ENCODE results near the gene EEA1. TPM values are rescaled to one million over a fixed set of nuclear protein-coding genes. Genes with fewer than 3 reads are reported as not detected.

The EEA1 gene
- total RNA-seq, 6 experiments from 2014 or later = 8.9 to 20.3 (median 16.3) TPM

DNA sequence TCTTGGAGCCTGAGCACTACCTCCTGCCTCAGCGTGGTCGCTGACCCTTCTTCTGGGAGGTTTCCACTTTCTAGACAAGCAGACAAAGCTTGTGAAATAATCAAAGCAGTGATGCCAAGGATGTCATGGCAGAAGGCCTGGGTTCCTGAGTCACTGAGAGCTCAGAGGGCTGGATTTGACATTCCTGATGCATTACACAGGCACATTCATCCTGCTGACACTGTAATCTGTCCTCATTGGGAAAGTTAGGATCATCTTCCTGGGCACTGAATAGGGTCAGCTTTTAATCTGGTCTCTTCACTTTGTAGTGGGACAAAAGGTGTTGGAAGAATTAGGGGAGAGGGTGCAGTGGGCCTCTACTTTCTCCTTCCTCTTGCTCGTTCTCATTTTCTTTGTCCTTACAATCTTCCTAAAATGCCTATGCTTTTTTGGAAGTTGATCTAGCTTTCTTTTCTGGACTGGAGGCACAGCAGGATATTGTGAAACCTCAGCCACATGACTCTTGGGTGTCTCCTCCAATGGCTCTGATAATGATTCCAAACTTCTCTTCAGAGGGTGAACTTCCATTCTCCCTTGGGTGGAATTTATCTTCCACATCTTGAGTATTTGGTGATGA, 29.6 kb downstream of the EEA1 start:
- Histone ChIP-seq H3K9me3 (no peaks in the 10 kb centered on the region), H3K4me1 (peaks cover 0 to 18% (median 6%) of the 10 kb centered on the region in 4 donors), H3K27ac (peak overlapping the region; percentile 8 to 65 (median 51)), H3K27me3 (no peaks in the 10 kb centered on the region), H3K4me3 (no peak overlapping the region), H3K36me3 (no peaks in the 10 kb centered on the region)
- DNase-seq (peak; percentile 57 to 64 (median 64)), ATAC-seq (peak; percentile 91 to 98 (median 98))
- WGBS (ENCODE audit: insufficient coverage, low coverage, low lambda C conversion rate, missing lambda C conversion rate) = 15% methylated on average over 1 of the region's 3 CpGs
- TF ChIP-seq, protein P1, sequence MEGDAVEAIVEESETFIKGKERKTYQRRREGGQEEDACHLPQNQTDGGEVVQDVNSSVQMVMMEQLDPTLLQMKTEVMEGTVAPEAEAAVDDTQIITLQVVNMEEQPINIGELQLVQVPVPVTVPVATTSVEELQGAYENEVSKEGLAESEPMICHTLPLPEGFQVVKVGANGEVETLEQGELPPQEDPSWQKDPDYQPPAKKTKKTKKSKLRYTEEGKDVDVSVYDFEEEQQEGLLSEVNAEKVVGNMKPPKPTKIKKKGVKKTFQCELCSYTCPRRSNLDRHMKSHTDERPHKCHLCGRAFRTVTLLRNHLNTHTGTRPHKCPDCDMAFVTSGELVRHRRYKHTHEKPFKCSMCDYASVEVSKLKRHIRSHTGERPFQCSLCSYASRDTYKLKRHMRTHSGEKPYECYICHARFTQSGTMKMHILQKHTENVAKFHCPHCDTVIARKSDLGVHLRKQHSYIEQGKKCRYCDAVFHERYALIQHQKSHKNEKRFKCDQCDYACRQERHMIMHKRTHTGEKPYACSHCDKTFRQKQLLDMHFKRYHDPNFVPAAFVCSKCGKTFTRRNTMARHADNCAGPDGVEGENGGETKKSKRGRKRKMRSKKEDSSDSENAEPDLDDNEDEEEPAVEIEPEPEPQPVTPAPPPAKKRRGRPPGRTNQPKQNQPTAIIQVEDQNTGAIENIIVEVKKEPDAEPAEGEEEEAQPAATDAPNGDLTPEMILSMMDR (IDR thresholded peaks at IDR 0.05) = no peak
- peak; percentile 40 for TF ChIP-seq POLR2A (IDR thresholded peaks at IDR 0.05)
- intact Hi-C loops (cut with DNase I) = no loop called here

DNA sequence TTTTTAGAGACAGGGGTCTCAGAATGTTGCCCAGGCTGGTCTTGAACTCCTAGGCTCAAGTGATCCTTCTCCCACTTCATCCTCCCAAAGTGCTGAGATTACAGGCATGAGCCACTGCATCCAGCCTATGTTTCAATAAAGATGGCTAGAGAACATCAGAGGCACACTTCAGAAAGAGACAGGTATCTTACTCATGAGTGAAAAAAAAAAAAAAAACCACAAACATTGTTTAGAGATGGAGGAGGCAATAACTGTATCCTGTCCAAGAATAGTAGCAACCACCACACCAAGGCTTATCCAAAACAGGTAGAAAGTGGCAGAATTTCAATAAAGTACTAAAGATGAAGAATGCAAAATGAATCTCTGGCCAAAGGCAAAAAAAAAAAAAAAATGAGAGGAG, 30.3 kb downstream of the EEA1 start:
- peaks cover 0 to 18% (median 6%) of the 10 kb centered on the region in 4 donors for H3K4me1 ChIP-seq
- TF ChIP-seq, protein P1 (IDR thresholded peaks at IDR 0.05) = no peak
- TF ChIP-seq POLR2A (IDR thresholded peaks at IDR 0.05) = no peak
- intact Hi-C loops (cut with DNase I) = no loop called here

DNA sequence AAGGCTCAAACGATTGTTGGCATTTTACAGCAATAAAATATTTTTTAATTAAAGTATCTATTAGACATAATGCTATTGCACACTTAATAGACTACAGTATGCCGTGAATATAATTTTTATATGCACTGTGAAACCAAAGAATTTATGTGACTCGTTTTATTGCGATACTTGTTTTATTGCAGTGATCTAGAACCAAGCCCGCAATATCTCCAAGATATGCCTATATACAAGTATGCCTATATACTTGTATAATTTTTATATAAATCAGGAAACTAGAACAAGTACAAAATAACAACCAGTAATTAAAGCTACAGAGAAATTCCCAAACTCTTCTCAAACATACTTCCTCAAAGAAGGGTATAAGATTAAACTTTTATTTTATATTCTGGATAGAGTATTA, 31.3 kb downstream of the EEA1 start:
- intact Hi-C loops (cut with DNase I) = no loop called here
- no peak for TF ChIP-seq POLR2A (IDR thresholded peaks at IDR 0.05)
- TF ChIP-seq, protein P1 (IDR thresholded peaks at IDR 0.05) = no peak
- H3K27me3 ChIP-seq = no peaks in the 10 kb centered on the region
- WGBS (ENCODE audit: insufficient coverage, low coverage, low lambda C conversion rate, missing lambda C conversion rate) = 90% methylated on average over 5 of the region's 5 CpGs
- no peak for ATAC-seq
- no peaks in the 10 kb centered on the region for H3K9me3 ChIP-seq
- peaks cover 0 to 18% (median 6%) of the 10 kb centered on the region in 4 donors for H3K4me1 ChIP-seq
- H3K36me3 ChIP-seq = no peaks in the 10 kb centered on the region
- H3K4me3 ChIP-seq = no peak overlapping the region
- no peak overlapping the region for H3K27ac ChIP-seq
- no peak for DNase-seq

More for the DNA sequence above, 30.3 kb downstream of the EEA1 start:
- Histone ChIP-seq H3K27ac (peak overlapping the region in 1 of 3 donors; percentile 65), H3K27me3 (no peaks in the 10 kb centered on the region), H3K9me3 (no peaks in the 10 kb centered on the region), H3K36me3 (no peaks in the 10 kb centered on the region), H3K4me3 (no peak overlapping the region)
- ATAC-seq (no peak), DNase-seq (no peak)

DNA sequence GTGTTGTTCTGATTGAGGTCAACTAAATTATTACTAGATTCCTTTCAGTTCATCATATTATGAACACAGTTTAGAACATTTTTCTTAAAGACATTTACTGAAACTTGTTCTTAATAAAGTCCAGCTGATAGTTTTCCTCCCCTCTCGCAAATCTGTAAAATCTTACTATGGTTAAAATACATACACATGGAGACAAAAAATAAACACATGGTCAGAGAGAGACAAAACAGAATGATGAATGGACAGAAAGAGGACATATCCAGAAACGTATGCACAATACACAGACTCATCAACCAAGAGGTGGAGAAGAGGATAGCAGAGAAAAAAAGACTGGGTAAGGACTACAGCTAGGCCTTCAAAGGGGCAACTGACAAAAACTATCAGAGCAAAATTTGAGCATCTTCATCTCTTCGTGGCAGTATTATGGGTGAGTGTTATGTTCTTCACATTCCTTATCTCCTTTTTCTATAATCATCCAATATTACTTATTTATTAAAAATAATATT, 38.4 kb downstream of the EEA1 start:
- intact Hi-C loops (cut with DNase I) = no loop called here
- ATAC-seq = no peak
- Histone ChIP-seq H3K4me3 (no peak overlapping the region), H3K27me3 (no peaks in the 10 kb centered on the region), H3K36me3 (no peaks in the 10 kb centered on the region), H3K9me3 (no peaks in the 10 kb centered on the region), H3K4me1 (no peaks in the 10 kb centered on the region), H3K27ac (no peak overlapping the region)
- TF ChIP-seq, protein P1 (IDR thresholded peaks at IDR 0.05) = no peak
- TF ChIP-seq POLR2A (IDR thresholded peaks at IDR 0.05) = no peak
- no peak for DNase-seq
- 92% methylated on average over 3 of the region's 3 CpGs for WGBS (ENCODE audit: insufficient coverage, low coverage, low lambda C conversion rate, missing lambda C conversion rate)

All from right lobe of liver (tissue), 6 donors.